WERI-Rb-1 (cell line): ENCODE results near the gene LMOD3.
A peak's percentile ranks its signal among the peaks of the same experiment; 100 is the strongest.

ENCODE experiments used
- DNase-seq: peaks from one replicate; pipeline ENCODE4 v3.0.0-alpha.2; 2020
- H3K27ac ChIP-seq: fragments of 250-450 bp; sonication (Bioruptor Pico); 2 replicates; pipeline ENCODE4 v1.5.1; 2020; ENCODE audit warnings: mild to moderate bottlenecking, moderate library complexity
- H3K27me3 ChIP-seq: fragments of 250-450 bp; sonication (Bioruptor Pico); 2 replicates; pipeline ENCODE4 v1.5.1; 2021; ENCODE audit warnings: mild to moderate bottlenecking, low read depth, moderate library complexity; ENCODE audit not compliant: insufficient read depth, severe bottlenecking
- H3K36me3 ChIP-seq: fragments of 250-450 bp; sonication (Bioruptor Pico); 2 replicates; pipeline ENCODE4 v1.5.1; 2020; ENCODE audit warnings: mild to moderate bottlenecking, moderate library complexity
- H3K4me3 ChIP-seq: 2 replicates; pipeline ENCODE4 v1.5.1; 2011; ENCODE audit warnings: low read depth, mild to moderate bottlenecking, control low read depth, low read length
- H3K9me3 ChIP-seq: fragments of 250-450 bp; sonication (Bioruptor Pico); 2 replicates; pipeline ENCODE4 v1.5.1; 2021; ENCODE audit warnings: mild to moderate bottlenecking, moderate library complexity; ENCODE audit not compliant: severe bottlenecking
- TF ChIP-seq, protein P1 (sequence below): IDR thresholded peaks from 2 replicates; pipeline ENCODE4 v1.5.1; 2011; ENCODE audit warnings: low read depth, mild to moderate bottlenecking, control low read depth, inconsistent platforms, low read length

Gene LMOD3

DNA sequence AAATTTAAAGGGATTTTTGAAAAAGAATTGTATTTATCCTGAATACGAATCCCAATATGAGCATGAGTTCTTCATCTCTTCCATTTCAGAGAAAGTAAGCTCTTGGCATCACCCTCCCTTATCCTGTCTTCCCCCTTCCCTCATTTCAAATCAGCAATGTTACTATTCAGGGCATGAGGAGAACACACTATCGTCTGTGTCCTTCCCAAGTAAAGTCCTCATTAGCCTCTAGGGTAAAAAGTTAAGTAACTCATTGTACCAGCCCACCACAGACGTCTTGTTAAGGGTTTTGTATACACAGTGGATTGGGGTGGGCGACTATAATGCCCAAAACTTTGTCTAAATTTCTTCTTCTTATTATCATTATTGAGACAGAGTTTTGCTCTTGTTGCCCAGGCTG lies 22.8 kb downstream of the LMOD3 start:
- no peak for DNase-seq
- H3K4me3 ChIP-seq: no peak overlapping the region

GRCh38 chr3:69097407-69098086 lies 24.8 kb downstream of the LMOD3 start:
- Histone ChIP-seq H3K4me3 (no peak overlapping the region), H3K9me3 (no peaks in the 10 kb centered on the region), H3K27me3 (no peaks in the 10 kb centered on the region), H3K36me3 (no peaks in the 10 kb centered on the region; the same call in 1 of the 2 replicates), H3K27ac (no peak overlapping the region)
- TF ChIP-seq, protein P1, sequence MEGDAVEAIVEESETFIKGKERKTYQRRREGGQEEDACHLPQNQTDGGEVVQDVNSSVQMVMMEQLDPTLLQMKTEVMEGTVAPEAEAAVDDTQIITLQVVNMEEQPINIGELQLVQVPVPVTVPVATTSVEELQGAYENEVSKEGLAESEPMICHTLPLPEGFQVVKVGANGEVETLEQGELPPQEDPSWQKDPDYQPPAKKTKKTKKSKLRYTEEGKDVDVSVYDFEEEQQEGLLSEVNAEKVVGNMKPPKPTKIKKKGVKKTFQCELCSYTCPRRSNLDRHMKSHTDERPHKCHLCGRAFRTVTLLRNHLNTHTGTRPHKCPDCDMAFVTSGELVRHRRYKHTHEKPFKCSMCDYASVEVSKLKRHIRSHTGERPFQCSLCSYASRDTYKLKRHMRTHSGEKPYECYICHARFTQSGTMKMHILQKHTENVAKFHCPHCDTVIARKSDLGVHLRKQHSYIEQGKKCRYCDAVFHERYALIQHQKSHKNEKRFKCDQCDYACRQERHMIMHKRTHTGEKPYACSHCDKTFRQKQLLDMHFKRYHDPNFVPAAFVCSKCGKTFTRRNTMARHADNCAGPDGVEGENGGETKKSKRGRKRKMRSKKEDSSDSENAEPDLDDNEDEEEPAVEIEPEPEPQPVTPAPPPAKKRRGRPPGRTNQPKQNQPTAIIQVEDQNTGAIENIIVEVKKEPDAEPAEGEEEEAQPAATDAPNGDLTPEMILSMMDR: no peak
- no peak for DNase-seq

More for the DNA sequence above, 22.8 kb downstream of the LMOD3 start:
- H3K9me3 ChIP-seq: no peaks in the 10 kb centered on the region
- no peaks in the 10 kb centered on the region; the same call in 1 of the 2 replicates for H3K36me3 ChIP-seq
- TF ChIP-seq, protein P1: no peak
- H3K27ac ChIP-seq: no peak overlapping the region
- no peaks in the 10 kb centered on the region for H3K27me3 ChIP-seq

DNA sequence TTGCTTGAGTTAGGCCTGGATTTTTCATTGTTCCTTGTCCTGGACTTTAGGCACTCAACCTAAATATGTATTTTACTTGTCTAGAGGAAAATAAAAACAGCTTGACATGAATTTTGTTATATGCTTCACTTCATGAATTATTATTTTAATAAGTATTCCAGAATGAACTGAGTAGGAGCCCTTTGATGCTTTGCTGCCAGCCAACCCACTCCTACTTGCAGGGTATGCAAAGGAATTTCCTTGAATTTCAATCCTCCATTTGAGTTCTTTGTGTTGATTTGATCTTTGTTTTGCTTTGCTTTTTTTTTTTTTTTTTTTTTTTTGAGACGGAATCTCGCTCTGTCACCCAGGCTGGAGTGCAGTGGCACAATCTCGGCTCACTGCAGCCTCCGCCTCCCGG lies 26.1 kb downstream of the LMOD3 start:
- no peaks in the 10 kb centered on the region for H3K9me3 ChIP-seq
- H3K27me3 ChIP-seq: no peaks in the 10 kb centered on the region
- H3K27ac ChIP-seq: no peak overlapping the region
- no peak overlapping the region for H3K4me3 ChIP-seq
- TF ChIP-seq, protein P1: no peak
- DNase-seq: no peak
- H3K36me3 ChIP-seq: no peaks in the 10 kb centered on the region

DNA sequence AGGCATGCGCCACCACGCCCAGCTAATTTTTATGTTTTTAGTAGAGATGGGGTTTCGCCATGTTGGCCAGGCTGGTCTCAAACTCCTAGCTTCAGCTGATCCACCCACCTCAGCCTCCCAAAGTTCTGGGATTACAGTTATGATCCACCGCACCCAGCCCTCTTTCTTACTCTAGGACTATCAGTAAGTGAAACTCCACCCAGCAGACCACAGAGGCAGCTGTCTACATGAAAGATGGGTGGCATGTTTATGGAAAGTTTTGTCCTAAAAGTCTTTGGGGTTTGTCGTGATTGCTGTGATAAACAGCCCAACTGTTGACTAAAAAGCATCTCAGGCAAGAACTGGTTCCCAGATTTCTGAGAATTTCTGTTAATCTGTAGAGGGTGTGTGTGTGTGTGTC lies 26.8 kb downstream of the LMOD3 start:
- no peaks in the 10 kb centered on the region for H3K36me3 ChIP-seq
- no peaks in the 10 kb centered on the region for H3K27me3 ChIP-seq
- H3K9me3 ChIP-seq: no peaks in the 10 kb centered on the region
- H3K4me3 ChIP-seq: no peak overlapping the region
- DNase-seq: no peak
- no peak overlapping the region for H3K27ac ChIP-seq
- TF ChIP-seq, protein P1: no peak

DNA sequence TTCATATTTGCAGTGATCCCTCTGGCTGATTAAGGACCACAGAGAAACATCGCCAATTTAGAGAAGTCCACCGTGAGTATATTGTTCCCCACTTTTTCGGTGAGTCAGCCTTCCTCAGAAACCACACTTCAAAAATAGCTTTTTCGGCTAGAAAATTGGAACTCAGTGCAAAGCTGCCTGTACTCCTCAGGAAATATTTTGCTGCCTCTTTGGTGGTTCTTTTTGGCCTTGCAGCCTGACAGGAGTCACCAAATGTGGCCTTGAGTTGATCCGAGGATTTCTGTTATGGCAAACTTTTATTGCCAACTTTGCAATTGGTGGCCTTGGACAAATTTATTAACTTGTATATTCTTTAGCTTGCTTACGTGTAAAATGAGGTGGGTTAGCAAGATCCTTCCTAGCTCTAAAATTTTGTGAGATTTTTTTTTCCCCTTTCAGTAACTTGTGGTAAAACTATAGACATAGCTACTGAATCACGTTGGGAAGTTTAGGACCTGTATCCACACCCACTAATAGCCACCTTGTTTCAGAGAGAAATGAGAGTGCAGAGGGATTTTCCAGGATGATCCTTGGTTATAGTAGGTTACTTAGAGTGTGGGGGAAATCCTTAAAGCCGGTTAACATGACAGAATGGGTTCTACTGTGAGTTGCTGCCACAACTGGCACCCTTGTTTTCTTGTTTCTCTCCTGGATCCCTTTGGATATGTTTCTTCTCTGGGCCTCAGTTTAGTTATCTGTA lies 27.8 kb downstream of the LMOD3 start:
- DNase-seq: peak; percentile 20
- H3K27ac ChIP-seq: no peak overlapping the region
- H3K36me3 ChIP-seq: no peaks in the 10 kb centered on the region
- no peaks in the 10 kb centered on the region for H3K27me3 ChIP-seq
- TF ChIP-seq, protein P1: no peak
- H3K4me3 ChIP-seq: no peak overlapping the region
- H3K9me3 ChIP-seq: no peaks in the 10 kb centered on the region
